ENCODE results near the gene CCDC106. TPM values are rescaled to one million over a fixed set of nuclear protein-coding genes. Genes with fewer than 3 reads are reported as not detected.

Gene CCDC106
- total RNA-seq, 1 experiment from 2014 or later = 21.1 TPM

DNA sequence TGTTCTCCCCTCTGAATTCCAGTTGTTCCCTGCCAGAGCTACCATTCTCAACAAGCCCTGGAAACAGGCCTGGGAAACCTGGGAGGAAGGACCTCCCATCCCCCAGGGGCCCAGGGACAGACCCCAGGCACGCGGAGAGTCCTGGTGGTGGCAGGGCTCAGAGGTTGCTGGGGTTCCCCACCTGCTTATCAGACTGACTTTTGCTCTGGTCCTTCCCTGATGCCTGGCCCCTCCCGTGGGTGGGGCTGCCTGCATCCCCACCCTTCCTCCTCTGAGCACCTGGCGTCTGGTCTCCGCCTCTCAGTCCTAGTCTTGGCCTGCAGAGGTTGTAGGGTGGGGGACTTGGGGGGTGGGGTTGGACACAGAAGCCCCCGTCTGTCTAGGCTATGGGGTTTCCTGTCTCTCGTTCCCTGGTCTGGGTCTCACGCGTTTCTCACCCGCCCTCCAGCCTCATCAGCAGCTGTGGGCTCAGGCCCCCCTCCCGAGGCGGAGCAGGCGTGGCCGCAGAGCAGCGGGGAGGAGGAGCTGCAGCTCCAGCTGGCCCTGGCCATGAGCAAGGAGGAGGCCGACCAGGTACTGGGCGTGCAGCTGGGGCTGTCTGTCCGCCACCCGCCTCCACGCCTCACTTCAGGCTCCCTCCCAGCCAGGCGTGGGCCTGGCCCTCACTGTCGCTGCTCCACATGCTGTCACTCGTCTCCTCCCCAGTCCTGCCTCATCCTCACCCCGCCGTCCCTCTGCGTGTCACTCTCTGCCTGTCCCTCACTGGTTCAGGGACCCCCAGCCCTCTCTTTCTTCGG is 40.6 kb downstream of the CCDC106 start:
- Mint-ChIP-seq H3K9me3 (no peaks in the 10 kb centered on the region), H3K27me3 (ENCODE audit: low read depth) (no peaks in the 10 kb centered on the region), H3K27ac (no peak overlapping the region), H3K4me3 (no peak overlapping the region), H3K4me1 (no peaks in the 10 kb centered on the region), H3K36me3 (peaks cover 14% of the 10 kb centered on the region; the same call in 1 of the 2 replicates)
- ChIA-PET CTCF (interaction anchor here (1.3 kb wide), 1 partner anchor 15 kb away, joined by 5 read pairs; no protein-coding TSS in a partner anchor), POLR2A (no interaction called here)
- TF ChIP-seq TEAD4 (CRISPR knock-in tag; IDR thresholded peaks at IDR 0.05) (no peak), SP1 (CRISPR knock-in tag; conservative IDR thresholded peaks at IDR 0.05) (no peak), FOXP1 (CRISPR knock-in tag; IDR thresholded peaks at IDR 0.05; ENCODE audit: borderline replicate concordance) (no peak), ZNF219 (CRISPR knock-in tag; IDR thresholded peaks at IDR 0.05; ENCODE audit: borderline replicate concordance) (no peak), ZNF396 (CRISPR knock-in tag; IDR thresholded peaks at IDR 0.05; ENCODE audit: borderline replicate concordance) (no peak), JUN (CRISPR knock-in tag; IDR thresholded peaks at IDR 0.05) (no peak)
- TF ChIP-seq, protein P1, sequence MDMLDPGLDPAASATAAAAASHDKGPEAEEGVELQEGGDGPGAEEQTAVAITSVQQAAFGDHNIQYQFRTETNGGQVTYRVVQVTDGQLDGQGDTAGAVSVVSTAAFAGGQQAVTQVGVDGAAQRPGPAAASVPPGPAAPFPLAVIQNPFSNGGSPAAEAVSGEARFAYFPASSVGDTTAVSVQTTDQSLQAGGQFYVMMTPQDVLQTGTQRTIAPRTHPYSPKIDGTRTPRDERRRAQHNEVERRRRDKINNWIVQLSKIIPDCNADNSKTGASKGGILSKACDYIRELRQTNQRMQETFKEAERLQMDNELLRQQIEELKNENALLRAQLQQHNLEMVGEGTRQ (CRISPR knock-in tag; IDR thresholded peaks at IDR 0.05) = no peak
- TF ChIP-seq, protein P2, sequence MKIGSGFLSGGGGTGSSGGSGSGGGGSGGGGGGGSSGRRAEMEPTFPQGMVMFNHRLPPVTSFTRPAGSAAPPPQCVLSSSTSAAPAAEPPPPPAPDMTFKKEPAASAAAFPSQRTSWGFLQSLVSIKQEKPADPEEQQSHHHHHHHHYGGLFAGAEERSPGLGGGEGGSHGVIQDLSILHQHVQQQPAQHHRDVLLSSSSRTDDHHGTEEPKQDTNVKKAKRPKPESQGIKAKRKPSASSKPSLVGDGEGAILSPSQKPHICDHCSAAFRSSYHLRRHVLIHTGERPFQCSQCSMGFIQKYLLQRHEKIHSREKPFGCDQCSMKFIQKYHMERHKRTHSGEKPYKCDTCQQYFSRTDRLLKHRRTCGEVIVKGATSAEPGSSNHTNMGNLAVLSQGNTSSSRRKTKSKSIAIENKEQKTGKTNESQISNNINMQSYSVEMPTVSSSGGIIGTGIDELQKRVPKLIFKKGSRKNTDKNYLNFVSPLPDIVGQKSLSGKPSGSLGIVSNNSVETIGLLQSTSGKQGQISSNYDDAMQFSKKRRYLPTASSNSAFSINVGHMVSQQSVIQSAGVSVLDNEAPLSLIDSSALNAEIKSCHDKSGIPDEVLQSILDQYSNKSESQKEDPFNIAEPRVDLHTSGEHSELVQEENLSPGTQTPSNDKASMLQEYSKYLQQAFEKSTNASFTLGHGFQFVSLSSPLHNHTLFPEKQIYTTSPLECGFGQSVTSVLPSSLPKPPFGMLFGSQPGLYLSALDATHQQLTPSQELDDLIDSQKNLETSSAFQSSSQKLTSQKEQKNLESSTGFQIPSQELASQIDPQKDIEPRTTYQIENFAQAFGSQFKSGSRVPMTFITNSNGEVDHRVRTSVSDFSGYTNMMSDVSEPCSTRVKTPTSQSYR (CRISPR knock-in tag; IDR thresholded peaks at IDR 0.05) = no peak
- TF ChIP-seq, protein P3, sequence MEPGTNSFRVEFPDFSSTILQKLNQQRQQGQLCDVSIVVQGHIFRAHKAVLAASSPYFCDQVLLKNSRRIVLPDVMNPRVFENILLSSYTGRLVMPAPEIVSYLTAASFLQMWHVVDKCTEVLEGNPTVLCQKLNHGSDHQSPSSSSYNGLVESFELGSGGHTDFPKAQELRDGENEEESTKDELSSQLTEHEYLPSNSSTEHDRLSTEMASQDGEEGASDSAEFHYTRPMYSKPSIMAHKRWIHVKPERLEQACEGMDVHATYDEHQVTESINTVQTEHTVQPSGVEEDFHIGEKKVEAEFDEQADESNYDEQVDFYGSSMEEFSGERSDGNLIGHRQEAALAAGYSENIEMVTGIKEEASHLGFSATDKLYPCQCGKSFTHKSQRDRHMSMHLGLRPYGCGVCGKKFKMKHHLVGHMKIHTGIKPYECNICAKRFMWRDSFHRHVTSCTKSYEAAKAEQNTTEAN (CRISPR knock-in tag; IDR thresholded peaks at IDR 0.05) = no peak
- TF ChIP-seq, protein P4, sequence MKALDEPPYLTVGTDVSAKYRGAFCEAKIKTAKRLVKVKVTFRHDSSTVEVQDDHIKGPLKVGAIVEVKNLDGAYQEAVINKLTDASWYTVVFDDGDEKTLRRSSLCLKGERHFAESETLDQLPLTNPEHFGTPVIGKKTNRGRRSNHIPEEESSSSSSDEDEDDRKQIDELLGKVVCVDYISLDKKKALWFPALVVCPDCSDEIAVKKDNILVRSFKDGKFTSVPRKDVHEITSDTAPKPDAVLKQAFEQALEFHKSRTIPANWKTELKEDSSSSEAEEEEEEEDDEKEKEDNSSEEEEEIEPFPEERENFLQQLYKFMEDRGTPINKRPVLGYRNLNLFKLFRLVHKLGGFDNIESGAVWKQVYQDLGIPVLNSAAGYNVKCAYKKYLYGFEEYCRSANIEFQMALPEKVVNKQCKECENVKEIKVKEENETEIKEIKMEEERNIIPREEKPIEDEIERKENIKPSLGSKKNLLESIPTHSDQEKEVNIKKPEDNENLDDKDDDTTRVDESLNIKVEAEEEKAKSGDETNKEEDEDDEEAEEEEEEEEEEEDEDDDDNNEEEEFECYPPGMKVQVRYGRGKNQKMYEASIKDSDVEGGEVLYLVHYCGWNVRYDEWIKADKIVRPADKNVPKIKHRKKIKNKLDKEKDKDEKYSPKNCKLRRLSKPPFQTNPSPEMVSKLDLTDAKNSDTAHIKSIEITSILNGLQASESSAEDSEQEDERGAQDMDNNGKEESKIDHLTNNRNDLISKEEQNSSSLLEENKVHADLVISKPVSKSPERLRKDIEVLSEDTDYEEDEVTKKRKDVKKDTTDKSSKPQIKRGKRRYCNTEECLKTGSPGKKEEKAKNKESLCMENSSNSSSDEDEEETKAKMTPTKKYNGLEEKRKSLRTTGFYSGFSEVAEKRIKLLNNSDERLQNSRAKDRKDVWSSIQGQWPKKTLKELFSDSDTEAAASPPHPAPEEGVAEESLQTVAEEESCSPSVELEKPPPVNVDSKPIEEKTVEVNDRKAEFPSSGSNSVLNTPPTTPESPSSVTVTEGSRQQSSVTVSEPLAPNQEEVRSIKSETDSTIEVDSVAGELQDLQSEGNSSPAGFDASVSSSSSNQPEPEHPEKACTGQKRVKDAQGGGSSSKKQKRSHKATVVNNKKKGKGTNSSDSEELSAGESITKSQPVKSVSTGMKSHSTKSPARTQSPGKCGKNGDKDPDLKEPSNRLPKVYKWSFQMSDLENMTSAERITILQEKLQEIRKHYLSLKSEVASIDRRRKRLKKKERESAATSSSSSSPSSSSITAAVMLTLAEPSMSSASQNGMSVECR (CRISPR knock-in tag; IDR thresholded peaks at IDR 0.05; ENCODE audit: borderline replicate concordance) = no peak
- TF ChIP-seq, protein P5, sequence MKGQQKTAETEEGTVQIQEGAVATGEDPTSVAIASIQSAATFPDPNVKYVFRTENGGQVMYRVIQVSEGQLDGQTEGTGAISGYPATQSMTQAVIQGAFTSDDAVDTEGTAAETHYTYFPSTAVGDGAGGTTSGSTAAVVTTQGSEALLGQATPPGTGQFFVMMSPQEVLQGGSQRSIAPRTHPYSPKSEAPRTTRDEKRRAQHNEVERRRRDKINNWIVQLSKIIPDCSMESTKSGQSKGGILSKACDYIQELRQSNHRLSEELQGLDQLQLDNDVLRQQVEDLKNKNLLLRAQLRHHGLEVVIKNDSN (CRISPR knock-in tag; IDR thresholded peaks at IDR 0.05) = no peak
- peak; percentile 35 for ATAC-seq
- DNase-seq (ENCODE audit: low spot score) = no peak

DNA sequence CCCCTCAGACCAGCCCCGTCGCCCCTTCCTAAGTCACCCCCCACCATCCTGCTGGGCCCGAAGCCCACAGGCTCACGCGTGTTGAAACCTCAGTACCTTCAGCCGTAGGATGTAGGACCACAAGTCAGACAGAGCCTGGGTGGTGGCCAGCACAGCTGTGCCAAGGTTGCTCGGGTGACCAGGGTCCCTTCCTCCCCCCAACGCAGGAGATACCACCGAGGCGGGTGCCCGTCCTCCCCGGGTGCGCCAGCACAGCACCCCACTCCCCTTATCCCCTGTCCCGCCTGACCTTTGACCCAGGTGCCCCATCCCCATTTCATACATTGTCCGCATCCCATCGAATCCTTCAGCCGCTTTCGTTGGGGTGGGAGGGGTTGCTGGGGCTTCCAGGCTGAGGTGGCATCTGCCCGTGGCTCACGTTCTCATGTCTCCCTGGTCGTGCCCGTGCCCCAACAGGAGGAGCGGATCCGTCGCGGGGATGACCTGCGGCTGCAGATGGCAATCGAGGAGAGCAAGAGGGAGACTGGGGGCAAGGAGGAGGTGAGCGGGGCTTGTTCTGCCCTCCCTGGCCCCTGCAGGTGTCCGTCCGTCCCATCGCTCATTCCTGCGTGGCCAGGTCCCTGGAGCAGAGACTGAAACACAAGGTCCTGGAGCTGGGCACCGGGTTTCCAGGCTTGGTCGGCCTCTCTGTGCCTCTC is 41.5 kb downstream of the CCDC106 start:
- CTCF ChIA-PET = interaction anchor here (0.8 to 1.3 kb wide), 2 partner anchors 14 kb away, joined by 3 to 5 read pairs; no protein-coding TSS in a partner anchor
- Mint-ChIP-seq H3K4me1 (no peaks in the 10 kb centered on the region), H3K9me3 (no peaks in the 10 kb centered on the region), H3K36me3 (peaks cover 15% of the 10 kb centered on the region; the same call in 1 of the 2 replicates), H3K27me3 (ENCODE audit: low read depth) (no peaks in the 10 kb centered on the region), H3K4me3 (no peak overlapping the region), H3K27ac (no peak overlapping the region)
- DNase-seq (ENCODE audit: low spot score) (no peak), ATAC-seq (no peak)
- TF ChIP-seq ZNF138 (CRISPR knock-in tag; conservative IDR thresholded peaks at IDR 0.05) (no peak), MXD4 (CRISPR knock-in tag; IDR thresholded peaks at IDR 0.05; ENCODE audit: borderline replicate concordance) (no peak), RELA (CRISPR knock-in tag; IDR thresholded peaks at IDR 0.05; ENCODE audit: borderline replicate concordance) (no peak), TEAD4 (CRISPR knock-in tag; IDR thresholded peaks at IDR 0.05) (no peak), NFYB (CRISPR knock-in tag; conservative IDR thresholded peaks at IDR 0.05; ENCODE audit: low read depth) (no peak)
- TF ChIP-seq, protein P4 (CRISPR knock-in tag; IDR thresholded peaks at IDR 0.05; ENCODE audit: borderline replicate concordance) = no peak
- TF ChIP-seq, protein P6, sequence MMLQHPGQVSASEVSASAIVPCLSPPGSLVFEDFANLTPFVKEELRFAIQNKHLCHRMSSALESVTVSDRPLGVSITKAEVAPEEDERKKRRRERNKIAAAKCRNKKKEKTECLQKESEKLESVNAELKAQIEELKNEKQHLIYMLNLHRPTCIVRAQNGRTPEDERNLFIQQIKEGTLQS (CRISPR knock-in tag; conservative IDR thresholded peaks at IDR 0.05) = no peak
- POLR2A ChIA-PET = no interaction called here

Data from WTC11 (cell line).